ENCODE results near the gene ZNF512B.
"Not testable (repeated sequence)": the region's sequence is repeated elsewhere in the genome, so short reads cannot be mapped to it uniquely, and the experiment has no call there.

The ZNF512B gene

DNA sequence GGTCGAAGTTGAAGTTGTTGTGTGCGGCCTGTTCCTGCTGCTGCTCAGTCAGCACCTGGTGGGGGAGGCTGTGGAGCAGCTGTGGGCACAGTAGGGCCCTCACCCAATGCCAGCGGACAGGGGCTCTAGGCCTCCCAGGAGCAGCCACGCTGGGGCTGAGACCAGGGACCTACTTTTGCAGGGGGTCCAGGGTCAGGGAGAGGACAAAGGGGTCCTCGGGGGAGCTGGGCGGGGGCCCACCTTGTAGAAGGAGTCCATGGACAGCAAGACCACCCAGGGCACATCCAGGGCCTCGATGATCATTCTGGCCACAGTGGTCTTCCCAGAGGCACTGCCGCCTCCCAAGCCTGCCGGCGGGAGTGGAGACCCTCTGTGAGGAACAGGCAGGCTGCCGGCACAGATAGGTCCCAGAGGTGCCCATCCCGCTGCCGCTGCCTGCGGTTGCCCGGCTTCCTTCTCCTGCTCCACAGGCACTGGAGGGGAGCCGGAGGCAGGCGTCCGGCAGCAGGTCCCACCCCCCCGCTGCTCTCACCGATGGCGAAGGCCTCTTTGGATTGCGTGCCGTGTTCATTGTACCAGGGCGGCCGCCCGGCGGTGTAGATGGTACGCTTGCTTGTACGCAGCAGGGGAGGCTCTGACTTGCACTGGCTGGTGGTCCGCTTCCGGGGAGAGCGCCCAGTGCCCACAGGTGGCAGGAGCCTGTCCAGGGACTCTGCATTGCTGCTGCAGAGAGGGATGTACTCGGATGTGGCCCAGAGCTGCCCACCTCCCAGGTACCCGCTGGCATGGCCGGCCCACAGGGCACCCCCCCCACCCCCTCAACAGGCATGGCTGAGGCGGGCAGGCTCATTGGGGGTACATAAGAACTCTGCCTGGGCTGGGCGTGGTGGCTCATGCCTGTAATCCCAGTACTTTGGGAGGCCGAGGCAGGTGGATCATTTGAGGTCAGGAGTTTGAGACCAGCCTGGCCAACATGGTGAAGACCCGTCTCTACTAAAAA is 23.5 kb downstream of the ZNF512B start:
- no peak for DNase-seq

DNA sequence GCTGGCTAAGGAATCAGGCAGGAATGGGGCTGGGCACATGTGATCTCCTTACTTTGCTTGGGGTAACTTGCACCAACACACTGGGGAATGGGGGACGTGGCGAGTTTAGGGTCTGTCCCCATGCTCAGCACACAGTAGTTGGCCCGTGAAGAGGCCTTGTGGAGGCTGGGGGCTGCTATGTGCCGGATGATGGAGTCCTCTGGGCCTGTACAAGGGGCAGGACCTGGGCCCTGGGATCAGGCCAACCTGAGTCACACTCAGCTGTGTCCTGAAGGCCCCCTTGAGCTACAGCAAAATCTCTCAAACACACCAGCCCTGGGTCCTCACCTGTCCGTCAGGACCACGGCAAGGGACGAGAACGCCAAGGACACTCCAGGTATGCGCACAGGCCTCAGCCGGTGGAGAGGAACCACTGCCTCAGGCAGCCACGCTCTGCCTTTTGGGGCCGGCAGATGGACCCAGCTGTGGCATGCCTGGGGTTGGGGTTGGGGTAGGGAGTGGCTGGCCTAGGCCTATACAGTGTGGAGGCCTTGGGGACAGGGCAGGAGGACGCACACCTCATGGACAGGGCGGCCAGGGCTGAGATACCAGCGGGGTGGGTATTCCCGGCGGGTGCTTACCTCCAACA is 24.6 kb downstream of the ZNF512B start:
- DNase-seq = no peak

DNA sequence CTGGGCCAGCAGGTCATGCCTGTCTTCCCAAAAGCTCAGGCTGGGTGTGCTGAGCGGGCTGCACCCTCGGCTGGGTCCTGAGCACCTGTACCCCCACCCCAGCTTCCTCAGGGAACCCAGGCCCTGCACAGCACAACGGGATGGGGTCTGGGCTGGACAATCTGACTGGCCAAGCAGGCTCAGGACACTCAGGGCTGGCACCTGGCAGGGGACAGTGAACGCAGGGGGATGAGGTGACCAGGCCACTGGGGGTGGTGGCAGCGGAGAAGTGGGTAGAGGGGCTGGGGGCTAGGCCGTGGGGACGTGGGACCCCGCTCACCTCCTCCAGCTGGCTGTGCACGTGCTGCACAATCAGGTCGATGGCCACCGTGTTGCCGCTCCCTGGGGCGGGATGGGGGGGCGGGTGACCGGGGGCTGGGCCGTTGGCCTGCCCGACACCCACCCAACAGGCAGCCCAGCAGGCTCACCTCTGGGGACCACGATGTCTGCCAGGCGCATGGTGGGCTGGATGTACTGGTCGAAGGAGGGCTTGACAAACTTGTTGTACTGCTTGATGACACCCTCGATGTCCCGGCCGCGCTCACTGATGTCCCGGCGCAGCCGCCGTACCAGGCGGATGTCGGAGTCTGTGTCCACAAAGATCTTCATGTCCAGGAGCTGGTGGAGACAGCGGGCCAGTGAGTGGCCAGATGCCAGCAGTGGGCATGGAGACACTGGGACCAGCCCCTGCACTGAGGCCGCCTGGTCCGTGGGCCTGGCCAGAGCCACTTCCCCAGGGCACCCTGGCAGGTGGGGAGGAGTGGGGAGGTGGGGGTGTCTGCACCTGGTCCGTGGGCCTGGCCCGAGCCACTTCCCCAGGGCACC is 25.4 kb downstream of the ZNF512B start:
- DNase-seq = no peak

DNA sequence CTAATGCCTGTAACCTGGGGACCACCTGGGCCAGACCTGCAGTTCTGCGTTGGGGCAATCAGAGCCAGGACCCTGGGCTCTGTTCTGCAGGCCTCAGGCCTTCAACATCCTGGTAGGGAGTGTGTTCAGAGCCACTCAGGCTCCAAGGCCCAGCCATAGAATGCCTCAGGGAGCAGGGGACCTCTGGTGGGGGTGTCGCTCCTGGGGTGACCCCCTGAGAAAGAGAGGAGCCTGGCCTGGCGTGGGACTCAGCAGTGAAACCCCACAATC is 26.0 kb downstream of the ZNF512B start:
- no peak for DNase-seq

DNA sequence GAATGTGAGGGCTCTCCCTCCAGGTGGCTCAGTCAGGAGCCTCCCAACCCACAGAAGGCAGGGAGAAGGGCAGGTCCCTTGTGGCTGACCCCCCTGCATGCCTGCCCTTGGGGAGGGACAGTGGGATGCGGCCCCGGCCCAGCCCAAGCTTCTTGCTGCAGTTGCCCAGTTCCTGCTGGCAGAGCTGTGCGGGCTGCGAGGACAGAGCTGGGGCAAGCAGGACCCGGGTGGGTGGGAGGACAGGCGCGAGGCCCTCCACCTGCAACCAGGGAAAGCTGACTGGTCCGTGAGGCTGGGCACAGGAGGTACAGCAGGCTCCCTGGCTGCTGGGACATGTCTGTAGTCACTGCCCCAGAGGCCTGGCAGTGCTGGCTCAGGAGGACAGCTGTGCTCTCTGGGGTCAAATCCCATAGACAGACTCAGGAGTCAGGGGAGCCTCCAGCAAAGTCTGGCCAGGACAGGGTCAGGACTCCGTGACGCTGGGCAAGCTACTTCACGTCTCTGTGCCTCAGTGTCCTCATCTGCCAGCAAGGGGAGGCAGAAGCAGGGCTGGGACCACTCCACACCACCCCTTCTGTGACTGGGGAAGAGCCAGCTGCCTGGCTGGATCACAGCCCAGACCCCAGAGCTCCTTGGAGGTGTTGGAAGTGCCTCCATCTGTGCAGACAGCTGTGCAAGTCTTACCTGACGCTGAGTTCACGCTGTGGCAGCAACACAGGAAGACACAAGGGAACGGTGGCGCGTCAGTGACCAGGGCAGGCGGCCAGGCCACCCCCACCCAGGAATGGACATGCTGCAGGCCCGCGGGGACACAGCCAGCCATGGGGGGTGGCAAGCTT is 26.5 kb downstream of the ZNF512B start:
- DNase-seq = no peak

DNA sequence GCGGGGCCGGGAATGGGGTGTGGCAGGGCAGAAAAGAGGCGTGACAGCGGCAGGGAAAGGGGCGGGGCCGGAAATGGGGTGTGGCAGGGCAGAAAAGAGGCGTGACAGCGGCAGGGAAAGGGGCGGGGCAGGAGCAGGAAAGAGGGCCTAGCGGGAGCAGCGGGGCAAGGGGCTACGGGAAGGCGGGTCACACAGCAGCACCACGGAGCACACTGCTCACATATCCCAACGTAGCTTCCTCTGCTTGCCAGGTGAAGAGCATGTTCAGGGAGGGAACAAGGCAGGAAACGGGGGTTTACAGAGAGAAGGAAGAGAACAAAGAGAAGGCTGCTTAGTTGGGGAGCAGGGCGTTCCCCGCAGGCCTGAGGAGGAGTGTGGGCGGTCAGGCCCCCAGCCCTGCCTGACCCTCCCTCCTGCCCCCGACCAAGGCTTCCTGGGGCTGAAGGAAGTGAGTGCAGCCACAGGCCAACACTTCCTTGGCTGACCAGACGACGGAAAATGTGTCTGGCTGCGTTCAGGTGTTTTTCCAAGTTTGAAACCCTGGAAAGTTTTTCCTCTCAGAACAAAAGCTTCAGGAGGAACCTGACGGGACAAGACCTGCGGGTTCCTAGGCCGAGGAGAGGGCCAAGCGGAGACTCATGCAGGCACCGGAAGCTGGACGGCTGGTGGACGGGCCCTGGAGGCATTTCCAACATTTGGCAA is 27.3 kb downstream of the ZNF512B start:
- no peak for DNase-seq

DNA sequence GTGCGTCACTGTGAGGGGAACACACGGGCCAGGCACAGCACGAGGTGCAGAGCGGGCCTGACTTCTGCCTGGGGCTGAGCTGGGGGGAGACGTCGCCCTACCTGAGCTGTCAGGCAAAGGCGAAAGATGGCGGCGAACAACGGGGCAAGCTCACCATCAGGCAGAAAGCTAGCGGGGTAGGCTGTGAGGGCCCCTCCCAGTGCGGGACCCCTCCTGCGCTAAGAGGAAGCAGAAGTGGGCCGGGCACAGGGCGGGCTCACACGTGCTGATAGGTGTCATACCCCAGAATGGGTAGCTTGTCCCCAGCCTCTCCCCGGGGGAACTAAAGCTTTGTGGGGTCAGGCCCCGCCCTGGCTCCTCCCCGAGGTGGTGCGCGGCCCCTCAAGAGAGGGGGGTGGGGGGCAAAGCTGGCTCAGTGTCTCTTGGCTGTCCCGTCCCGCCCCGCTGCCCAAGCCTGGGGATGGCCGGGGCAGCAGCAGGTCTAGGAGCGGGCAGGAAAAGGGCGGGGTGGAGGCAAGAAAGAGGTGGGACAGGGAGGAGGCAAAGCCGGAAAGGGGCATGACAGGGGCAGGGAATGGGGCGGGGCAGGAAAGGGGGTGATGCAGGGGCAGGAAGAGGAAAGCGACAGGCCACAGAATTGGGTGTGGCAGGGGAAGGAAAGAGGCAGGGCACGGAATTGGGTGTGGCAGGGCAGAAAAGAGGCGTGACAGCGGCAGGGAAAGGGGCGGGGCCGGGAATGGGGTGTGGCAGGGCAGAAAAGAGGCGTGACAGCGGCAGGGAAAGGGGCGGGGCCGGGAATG is 28.2 kb downstream of the ZNF512B start:
- DNase-seq = peak; percentile 86

DNA sequence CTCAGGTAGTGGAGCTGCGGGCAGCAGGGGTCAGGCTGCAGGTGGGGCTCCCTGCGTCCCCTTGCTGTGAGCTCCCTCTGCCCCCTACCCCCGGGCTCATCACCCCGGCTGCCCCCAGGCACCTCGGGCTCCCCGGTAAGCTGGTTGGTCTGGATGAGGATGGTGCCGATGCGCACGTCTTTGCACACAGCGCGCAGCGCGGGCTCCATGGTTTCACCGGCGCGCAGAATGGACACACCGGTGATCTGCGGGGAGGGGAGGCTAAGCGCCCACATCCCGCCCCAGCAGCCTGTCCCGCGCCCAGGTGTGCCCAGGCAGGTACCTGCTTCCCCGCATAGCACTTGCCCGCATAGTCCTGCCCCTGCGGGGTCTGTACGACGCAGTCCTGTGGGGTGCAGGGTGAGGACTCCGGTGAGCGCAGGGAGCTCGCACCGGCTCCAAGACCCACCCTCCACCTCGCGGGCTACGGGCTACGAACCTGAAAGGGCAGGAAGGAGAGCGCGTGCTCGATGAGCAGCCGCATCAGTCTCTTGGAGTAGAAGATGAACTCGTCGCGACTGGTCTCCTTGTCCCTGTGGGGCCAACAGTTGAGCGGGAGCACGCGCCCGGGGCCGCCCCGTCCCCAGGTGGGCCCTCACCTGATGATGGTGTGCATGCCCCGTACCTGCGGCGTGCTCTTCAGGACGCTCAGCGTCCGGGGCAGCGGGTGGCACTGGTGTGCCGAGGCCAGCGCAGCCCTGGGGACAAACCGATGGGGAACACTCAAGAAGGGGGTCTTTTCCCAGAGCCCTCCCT is 29.1 kb downstream of the ZNF512B start:
- DNase-seq = no peak

DNA sequence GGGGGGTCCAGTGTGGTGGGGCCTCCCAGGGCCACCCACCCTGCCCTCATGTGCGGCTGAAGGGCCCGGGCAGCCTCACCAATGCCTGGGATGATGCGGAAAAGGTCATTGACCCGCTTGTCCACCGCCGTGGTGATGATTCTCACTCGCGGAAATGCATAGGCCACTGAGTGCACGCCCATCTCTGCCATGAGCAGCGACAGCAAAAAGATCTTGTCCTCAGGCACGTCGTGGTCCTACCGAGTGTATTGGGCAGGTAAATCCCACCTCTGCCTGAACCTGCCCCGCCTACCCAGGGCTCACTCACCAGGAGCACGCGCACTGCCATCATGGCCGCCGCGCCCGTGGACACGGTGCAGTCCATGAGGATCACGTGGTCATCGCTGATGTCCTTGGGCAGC is 29.7 kb downstream of the ZNF512B start:
- no peak for DNase-seq

DNA sequence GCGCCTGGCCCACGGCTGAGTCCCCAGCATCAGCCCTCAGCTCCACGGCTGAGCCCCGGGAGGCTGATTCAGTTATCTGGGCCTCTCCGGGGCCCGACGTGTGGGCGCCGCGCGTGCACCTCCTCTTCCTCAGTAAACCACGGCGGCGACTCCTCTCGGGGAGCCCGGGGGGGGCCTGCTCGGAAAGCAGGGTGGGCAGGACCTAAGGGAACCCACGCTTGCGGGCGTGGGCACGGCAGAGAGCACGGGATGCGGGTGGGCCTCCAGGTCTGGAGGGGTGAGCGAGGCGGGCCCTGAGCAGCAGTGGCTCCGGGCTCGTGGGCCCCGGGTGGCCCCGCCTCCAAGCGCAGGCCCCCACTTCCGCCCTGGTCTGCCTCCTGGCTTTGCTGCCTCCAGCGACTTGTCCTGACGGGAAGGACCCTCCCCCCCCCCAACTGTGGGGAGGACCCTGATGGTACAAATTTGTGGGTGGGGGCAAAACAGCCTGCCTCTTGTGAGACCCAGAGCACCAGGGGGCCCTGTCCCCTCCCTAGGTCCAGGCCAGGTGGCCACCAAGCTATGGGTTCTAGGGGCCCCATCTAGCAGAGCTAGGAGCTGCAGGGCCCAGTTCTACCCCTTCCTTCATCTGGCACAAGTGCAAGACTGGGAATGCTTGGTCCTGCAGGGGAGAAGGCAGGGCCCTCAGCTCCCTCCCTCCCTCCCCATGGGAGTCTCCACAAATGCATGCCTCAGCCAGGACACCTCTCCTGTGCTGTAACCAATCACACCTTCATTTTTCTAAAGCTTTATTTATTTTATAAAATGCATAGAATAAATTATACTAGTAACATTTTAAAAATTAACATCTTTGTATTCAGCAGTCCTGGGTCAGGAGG is 30.4 kb downstream of the ZNF512B start:
- DNase-seq = no peak

DNA sequence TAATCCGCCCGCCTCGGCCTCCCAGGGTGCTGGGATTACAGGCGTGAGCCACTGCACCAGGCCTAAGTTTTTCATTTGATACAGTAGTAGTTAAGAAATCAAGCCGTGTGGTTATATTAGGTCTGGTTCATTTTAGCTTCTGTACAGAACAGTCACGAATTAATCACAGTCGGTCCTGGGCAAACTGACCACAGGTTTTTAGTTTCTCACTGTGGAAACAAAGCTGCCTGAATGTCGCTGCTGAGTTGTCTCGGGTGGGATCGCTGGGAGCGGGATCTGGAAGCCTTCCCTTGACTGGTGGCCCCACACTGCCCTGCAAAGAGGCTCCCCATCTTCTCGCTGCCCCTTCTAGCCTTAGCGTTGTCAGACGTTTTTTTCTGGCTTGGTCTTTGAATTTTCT is 32.1 kb downstream of the ZNF512B start:
- DNase-seq = no peak

DNA sequence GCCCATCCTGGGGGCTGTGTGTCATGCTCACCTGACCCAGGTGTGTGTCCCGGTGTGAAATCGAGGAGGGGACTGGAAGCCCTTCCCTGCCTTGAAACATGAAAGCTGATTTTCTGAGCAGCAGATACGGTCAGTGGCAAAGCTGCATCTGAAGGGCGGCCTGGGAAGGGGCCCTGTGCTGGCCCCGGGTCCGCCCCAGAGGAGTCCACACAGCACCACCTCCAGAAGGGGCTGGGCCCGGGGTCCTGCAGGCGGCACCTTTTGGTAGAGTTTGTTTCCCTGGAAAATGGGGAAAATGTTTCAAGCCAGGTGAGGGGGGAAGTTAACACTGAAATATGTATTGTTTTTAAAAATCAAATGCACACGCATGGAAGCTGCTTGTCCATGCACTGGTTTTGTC is 34.3 kb downstream of the ZNF512B start:
- DNase-seq = no peak

DNA sequence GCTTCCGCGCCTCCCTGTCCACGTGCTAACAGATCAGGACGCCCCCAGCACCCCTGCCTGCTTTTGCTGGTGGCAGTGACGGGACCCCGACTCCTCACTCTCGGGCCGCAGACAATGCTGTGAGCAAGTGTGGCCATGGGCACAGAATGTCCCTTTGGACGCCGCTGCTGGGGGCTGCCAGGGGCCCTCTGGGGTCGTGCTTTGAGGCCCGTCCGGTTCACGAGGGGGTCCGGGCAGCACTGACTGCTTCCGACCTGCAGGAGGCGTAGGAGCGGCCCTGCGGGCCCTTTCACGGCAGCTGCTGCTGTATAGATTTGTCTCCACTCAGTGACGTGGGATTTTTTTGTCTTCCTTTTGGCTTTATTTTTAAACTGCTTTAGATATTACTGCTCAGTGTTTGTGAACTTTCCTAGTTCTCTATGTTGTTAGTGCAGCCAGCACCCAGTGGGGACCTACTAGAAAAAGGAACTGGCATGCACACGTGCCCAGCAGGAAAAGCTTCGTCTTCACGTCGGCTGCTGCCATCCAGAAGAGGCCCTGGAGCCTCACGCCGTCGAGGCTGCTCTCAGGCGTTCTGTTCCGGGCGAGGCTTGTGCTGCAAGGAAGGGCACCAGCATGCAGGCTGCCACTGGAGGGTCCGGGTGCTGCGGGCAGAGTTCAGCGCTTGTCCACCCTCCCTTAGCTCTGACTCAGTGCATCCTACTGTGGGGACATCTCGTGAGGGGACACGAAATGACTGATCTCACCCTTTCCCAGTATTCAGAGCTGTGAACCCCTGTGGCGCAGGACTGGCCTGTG is 35.3 kb downstream of the ZNF512B start:
- DNase-seq = no peak

DNA sequence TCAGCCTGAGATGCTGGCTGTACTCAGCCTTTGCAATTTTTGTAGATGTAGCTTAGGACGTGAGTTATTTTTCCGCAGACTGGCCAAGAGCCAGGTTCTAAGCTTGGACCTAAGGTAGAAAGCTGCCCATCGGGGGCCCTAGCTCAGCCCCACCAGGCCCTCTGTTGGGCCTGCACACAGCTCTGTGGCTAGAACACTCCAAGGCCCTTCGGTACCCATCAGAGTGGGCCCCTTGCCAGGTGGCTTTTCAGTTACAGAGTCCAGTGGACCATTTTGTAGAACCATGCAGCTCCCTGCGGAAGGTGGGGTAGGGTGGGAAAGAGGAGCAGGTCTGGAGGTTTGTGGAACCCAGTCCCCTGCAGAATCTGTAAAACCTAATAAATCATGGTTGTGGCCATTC is 36.1 kb downstream of the ZNF512B start:
- no peak for DNase-seq

DNA sequence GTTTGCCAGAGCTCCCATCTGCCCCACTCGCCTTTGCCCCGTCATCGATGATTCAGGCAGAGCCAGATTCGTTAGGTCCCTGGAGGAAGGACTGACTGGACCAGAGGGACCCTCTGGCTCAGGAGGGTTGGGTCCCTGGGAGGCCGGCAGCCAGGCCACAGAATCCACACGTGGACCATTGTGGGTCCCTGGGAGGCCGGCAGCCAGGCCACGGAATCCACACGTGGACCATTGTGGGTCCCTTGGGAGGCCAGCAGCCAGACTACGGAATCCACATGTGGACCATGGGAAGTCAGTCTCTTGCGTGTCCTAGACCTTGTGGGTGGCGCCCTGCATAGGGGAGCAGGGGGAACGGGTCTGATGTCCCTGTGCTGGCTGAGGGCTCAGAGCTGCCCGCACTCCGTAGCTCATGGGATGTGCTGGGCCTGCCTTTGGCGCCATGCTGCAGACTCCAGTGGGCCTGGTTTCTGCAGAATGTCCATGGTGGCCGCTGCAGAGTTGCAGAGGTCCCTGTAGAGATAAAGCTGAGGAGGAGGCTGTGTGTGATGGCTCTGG is 37.0 kb downstream of the ZNF512B start:
- DNase-seq = no peak

DNA sequence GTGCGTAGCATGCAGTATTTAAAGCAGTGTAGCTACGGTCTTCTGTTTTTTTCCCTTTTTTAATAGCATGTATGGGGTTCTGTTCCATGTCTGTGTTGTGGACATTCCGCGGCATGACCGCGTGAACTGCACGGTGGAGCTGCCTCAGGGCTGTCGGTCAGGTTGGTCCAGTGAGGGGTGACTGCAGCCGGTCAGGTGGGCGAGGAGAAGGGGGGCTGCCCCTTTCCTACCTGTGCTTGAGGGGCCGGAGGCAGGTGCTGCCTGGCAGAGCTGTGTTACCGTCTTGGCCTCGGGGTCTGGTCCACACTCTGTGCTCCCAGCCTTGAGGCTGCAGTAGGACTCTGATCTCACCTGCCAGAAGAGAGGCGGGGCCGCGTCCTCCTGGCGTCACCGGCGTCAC is 38.0 kb downstream of the ZNF512B start:
- DNase-seq = no peak

DNA sequence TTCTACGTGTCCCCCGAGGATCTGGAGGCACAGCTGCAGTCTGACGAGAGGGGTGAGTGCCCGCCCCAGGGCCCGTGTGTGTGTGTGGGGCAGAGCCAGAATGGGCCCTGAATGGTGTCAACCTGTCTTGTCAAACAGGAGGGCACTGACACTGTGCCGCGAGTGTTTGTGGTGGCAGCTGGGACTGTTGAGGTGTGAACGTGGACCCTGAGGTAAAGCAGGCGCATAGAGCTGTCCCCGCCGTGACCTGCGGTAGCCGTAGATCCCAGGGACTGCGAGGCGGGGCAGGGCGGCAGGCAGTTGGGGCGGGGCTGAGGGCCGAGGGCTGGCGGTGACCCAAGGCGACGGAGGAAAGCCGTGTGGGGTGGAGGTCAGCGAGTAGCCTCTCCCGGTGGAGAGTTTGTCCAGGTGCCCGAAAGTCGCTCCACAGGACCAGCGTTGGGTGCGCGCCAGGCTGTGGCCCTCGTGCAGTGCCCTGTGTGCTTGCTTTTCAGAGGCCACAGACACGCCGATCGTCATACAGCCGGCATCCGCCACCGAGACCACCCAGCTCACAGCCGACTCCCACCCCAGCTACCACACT is 38.7 kb downstream of the ZNF512B start:
- no peak for DNase-seq

DNA sequence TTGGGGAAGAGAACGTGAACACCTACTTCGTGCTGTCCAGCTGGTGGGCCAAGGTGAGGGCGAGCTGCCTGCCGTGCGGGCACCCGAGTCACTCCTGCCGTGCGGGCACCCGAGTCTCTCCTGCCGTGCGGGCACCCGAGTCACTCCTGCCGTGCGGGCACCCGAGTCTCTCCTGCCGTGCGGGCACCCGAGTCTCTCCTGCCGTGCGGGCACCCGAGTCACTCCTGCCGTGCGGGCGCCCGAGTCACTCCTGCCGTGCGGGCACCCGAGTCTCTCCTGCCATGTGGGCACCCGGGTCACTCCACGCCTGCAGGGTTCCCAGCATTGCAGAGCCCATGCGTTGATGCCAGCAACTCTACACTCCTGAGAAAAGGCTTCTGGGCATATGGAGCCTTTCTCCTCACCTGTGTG is 40.3 kb downstream of the ZNF512B start:
- not testable (repeated sequence) for DNase-seq
